GM23248 (cell line): ENCODE data around the gene PSMD14. TPM values are rescaled to one million over a fixed set of nuclear protein-coding genes. Genes with fewer than 3 reads are reported as not detected.
"Not testable (repeated sequence)": the region's sequence is repeated elsewhere in the genome, so short reads cannot be mapped to it uniquely, and the experiment has no call there.

Source experiments
- DNase-seq: peaks from one replicate; pipeline ENCODE4 v3.0.0-alpha.2; 2015
- H2AFZ ChIP-seq: fragments of 200-600 bp; sonication (generic); 2 replicates; pipeline ENCODE4 v1.6.1; 2016; ENCODE audit warnings: antibody characterized with exemption
- H3F3A ChIP-seq: fragments of 200-600 bp; sonication (generic); 2 replicates; pipeline ENCODE4 v1.6.1; 2016; ENCODE audit warnings: mild to moderate bottlenecking, antibody characterized with exemption, mixed run types; ENCODE audit not compliant: insufficient read depth
- H3K27ac ChIP-seq: fragments of 200-600 bp; sonication (generic); 2 replicates; pipeline ENCODE4 v1.5.1; 2016; ENCODE audit warnings: mild to moderate bottlenecking
- H3K27me3 ChIP-seq: fragments of 200-600 bp; sonication (generic); replicated peaks from 2 replicates; pipeline ENCODE4 v1.6.1; 2016; ENCODE audit warnings: mild to moderate bottlenecking; ENCODE audit not compliant: insufficient read depth
- H3K36me3 ChIP-seq: fragments of 200-600 bp; sonication (generic); 2 replicates; pipeline ENCODE4 v1.6.1; 2016; ENCODE audit warnings: low read depth, mild to moderate bottlenecking
- H3K4me1 ChIP-seq: fragments of 200-600 bp; sonication (generic); 2 replicates; pipeline ENCODE4 v1.6.1; 2016; ENCODE audit warnings: mild to moderate bottlenecking; ENCODE audit not compliant: insufficient read depth
- H3K4me2 ChIP-seq: fragments of 200-600 bp; sonication (generic); one replicate; pipeline ENCODE4 v1.6.1; 2016; ENCODE audit warnings: mild to moderate bottlenecking; ENCODE audit not compliant: unreplicated experiment
- H3K4me3 ChIP-seq: fragments of 200-600 bp; sonication (generic); 2 replicates; pipeline ENCODE4 v1.5.1; 2016; ENCODE audit warnings: mild to moderate bottlenecking
- H3K79me2 ChIP-seq: fragments of 200-600 bp; sonication (generic); 2 replicates; pipeline ENCODE4 v1.6.1; 2016; ENCODE audit warnings: mild to moderate bottlenecking; ENCODE audit not compliant: insufficient read depth
- H3K9ac ChIP-seq: fragments of 200-600 bp; sonication (generic); 2 replicates; pipeline ENCODE4 v1.6.1; 2016; ENCODE audit warnings: mild to moderate bottlenecking
- H3K9me2 ChIP-seq: fragments of 200-600 bp; sonication (generic); 2 replicates; pipeline ENCODE4 v1.6.1; 2016; ENCODE audit warnings: mixed run types, mild to moderate bottlenecking, moderate library complexity; ENCODE audit not compliant: insufficient read depth
- H3K9me3 ChIP-seq: fragments of 200-600 bp; sonication (generic); one replicate; pipeline ENCODE4 v1.6.1; 2017; ENCODE audit warnings: low read depth
- H4K20me1 ChIP-seq: fragments of 200-600 bp; sonication (generic); 2 replicates; pipeline ENCODE4 v1.6.0; 2016; ENCODE audit not compliant: insufficient read depth
- EZH2 ChIP-seq: fragments of 200-600 bp; sonication (generic); IDR thresholded peaks from 2 replicates; pipeline ENCODE4 v1.6.1; 2018; ENCODE audit warnings: antibody characterized with exemption, mild to moderate bottlenecking; ENCODE audit not compliant: insufficient read depth, poor library complexity, severe bottlenecking
- EZH2phosphoT487 ChIP-seq: fragments of 200-600 bp; sonication (generic); IDR thresholded peaks from 2 replicates; pipeline ENCODE4 v1.6.1; 2018; ENCODE audit warnings: antibody characterized with exemption, moderate library complexity, mild to moderate bottlenecking, low read depth; ENCODE audit not compliant: insufficient read depth
- WGBS, 2 experiments: methylation state at CpG; one replicate each; pipeline ENCODE4 v1.1.6; 2015 to 2017; ENCODE audit warnings: low lambda C conversion rate in 2 of 2, low coverage in 1 of 2; ENCODE audit errors: missing lambda C conversion rate in 2 of 2; 5-methylcytosine and 5-hydroxymethylcytosine counted together
- in situ Hi-C: fragments of 300-500 bp; cut with MboI; formaldehyde crosslinking; loops from 2 replicates; pipeline ENCODE4 v1.15.0; 2020
- polyA plus RNA-seq: library from polyadenylated mRNA; unstranded; fragments of >200 nt; fragmentation: Nextera tagmentation; extraction: Ambion mirVana; gene quantifications from 2 replicates; pipeline ENCODE4 v1.2.1, GENCODE V29; 2016
- total RNA-seq: library from RNA; depleted of rRNA; stranded (reverse); fragments of >200 nt; shearing (Covaris generic); gene quantifications from 2 replicates; pipeline ENCODE4 v1.2.3, GENCODE V29; 2014

The PSMD14 gene
- total and polyA plus RNA-seq, 2 experiments from 2014 or later = 94.4 to 96.0 TPM

GRCh38 chr2:161280906-161281323, 27.3 kb upstream of the PSMD14 start:
- H3K4me2 ChIP-seq, H3K27ac ChIP-seq, H3K27me3 ChIP-seq, H3K9me3 ChIP-seq, H3K4me1 ChIP-seq, in situ Hi-C loops, H3K4me3 ChIP-seq, H2AFZ ChIP-seq, H3F3A ChIP-seq, H3K36me3 ChIP-seq, H3K79me2 ChIP-seq, H3K9ac ChIP-seq, H4K20me1 ChIP-seq, H3K9me2 ChIP-seq: not testable (repeated sequence)
- WGBS, 2 experiments = 77 to 81% methylated on average over 18 of the region's 18 CpGs
- DNase-seq = peak; percentile 33

GRCh38 chr2:161281615-161282310, 26.5 kb upstream of the PSMD14 start:
- DNase-seq = not testable (repeated sequence)
- 64 to 69% methylated on average over 11 of the region's 11 CpGs for WGBS, 2 experiments

DNA sequence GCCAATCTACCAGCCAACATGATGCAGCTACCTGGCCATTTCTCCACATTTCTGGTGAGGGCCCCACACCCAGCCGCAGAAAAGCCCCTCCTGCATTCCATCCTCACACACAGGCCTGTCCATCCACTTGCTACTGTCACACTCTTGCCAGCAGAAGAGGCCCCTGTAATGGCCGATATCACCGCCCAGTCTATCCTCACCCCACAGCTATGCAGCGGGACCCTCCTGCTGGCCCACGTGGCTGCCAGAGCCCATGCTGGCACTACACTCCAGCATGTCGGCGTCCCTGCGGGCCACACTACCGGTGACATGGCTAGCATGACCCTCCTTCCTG, 25.9 kb upstream of the PSMD14 start:
- H3F3A ChIP-seq, H3K4me3 ChIP-seq, H3K27ac ChIP-seq, H3K36me3 ChIP-seq, DNase-seq, H3K9me3 ChIP-seq, H3K79me2 ChIP-seq, in situ Hi-C loops, H3K27me3 ChIP-seq, H3K9me2 ChIP-seq, H3K4me2 ChIP-seq, H2AFZ ChIP-seq, H4K20me1 ChIP-seq, H3K4me1 ChIP-seq, H3K9ac ChIP-seq: not testable (repeated sequence)
- 72 to 77% methylated on average over 9 of the region's 9 CpGs for WGBS, 2 experiments

More at GRCh38 chr2:161281615-161282310, 26.5 kb upstream of the PSMD14 start:
- H3K9ac ChIP-seq, H2AFZ ChIP-seq, H3K79me2 ChIP-seq, H3K9me2 ChIP-seq, H3K27me3 ChIP-seq, H3K4me3 ChIP-seq, H4K20me1 ChIP-seq, H3K27ac ChIP-seq, H3K4me2 ChIP-seq, H3K4me1 ChIP-seq, H3F3A ChIP-seq, in situ Hi-C loops, H3K9me3 ChIP-seq, H3K36me3 ChIP-seq: not testable (repeated sequence)

GRCh38 chr2:161283926-161284325, 24.3 kb upstream of the PSMD14 start:
- H3K9ac ChIP-seq = no peak overlapping the region
- no peak overlapping the region for H2AFZ ChIP-seq
- H3K9me2 ChIP-seq = no peaks in the 10 kb centered on the region
- no peaks in the 10 kb centered on the region for H3K9me3 ChIP-seq
- 42 to 46% methylated on average over 1 of the region's 1 CpG for WGBS, 2 experiments
- H3F3A ChIP-seq = no peaks in the 10 kb centered on the region
- H3K27ac ChIP-seq = no peak overlapping the region
- no peak overlapping the region for H3K4me2 ChIP-seq
- in situ Hi-C loops = no loop called here
- peaks cover 5% of the 10 kb centered on the region; the same call in 1 of the 2 replicates for H3K27me3 ChIP-seq
- H3K4me1 ChIP-seq = no peaks in the 10 kb centered on the region
- H3K79me2 ChIP-seq = no peaks in the 10 kb centered on the region
- no peak overlapping the region for H3K4me3 ChIP-seq
- no peak for TF ChIP-seq EZH2phosphoT487
- TF ChIP-seq EZH2 = no peak
- H3K36me3 ChIP-seq = no peaks in the 10 kb centered on the region
- peak; percentile 3 for DNase-seq
- H4K20me1 ChIP-seq = no peaks in the 10 kb centered on the region

DNA sequence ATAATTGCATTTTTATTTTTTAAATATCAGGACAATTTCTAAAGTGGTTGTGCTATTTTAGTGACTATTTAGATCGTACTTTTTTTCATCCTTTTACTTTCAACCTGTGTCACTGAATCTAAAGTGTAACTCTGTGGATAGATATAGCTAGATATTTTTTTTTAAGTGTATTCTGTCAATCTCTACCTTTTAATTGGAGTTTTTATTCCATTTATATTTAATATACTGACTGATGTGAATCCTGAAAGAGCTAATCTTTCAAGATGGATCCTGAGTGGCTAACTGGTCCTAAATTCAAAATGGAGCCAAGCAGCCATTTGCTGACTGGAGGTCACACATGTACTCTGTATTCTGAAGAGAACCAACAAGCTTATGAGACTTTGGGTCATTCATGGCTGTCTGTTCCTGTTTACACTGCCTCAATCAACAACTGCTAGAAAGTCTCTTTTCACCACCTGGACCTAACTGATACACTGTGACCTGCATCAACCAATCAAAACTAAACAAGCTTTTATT, 4.6 kb upstream of the PSMD14 start:
- Histone ChIP-seq H3K4me2 (no peak overlapping the region), H3K4me3 (no peak overlapping the region), H2AFZ (no peak overlapping the region), H3K36me3 (no peaks in the 10 kb centered on the region), H3K9me2 (no peaks in the 10 kb centered on the region), H3K9ac (no peak overlapping the region), H3K9me3 (no peaks in the 10 kb centered on the region), H3K4me1 (no peaks in the 10 kb centered on the region), H3K27ac (no peak overlapping the region), H3K79me2 (peaks cover 7% of the 10 kb centered on the region), H4K20me1 (no peaks in the 10 kb centered on the region), H3K27me3 (no peaks in the 10 kb centered on the region), H3F3A (peaks cover 1% of the 10 kb centered on the region)
- 64 to 66% methylated on average over 1 of the region's 1 CpG for WGBS, 2 experiments
- in situ Hi-C loops = no loop called here
- no peak for DNase-seq
- TF ChIP-seq EZH2 (no peak), EZH2phosphoT487 (no peak)
